ENCODE measurements around the gene RBM14. TPM values are rescaled to one million over a fixed set of nuclear protein-coding genes. Genes with fewer than 3 reads are reported as not detected.

RBM14 gene
- total and polyA plus RNA-seq, 9 of the 15 experiments (the other 6 are each of a cell fraction or from before 2014, with no cell fraction given), result 5.5 to 131 (median 42.6) TPM

GRCh38 chr11:66592457-66593302, 23.8 kb upstream of the RBM14 start, which contains the start of the genes CCDC87 and CCS (continued):
- peak; percentile 96 for TF ChIP-seq TFAP4 (CRISPR knock-in tag; IDR thresholded peaks at IDR 0.05; ENCODE audit: borderline replicate concordance)
- TF ChIP-seq ZNF511 (CRISPR knock-in tag; IDR thresholded peaks at IDR 0.05), result no peak; the same call in 1 of the 2 replicates
- TF ChIP-seq RBM22 (IDR thresholded peaks at IDR 0.05; ENCODE audit: low read depth, low read length, poor library complexity, severe bottlenecking), result peak; percentile 42
- peak in 2 of 3 experiments; percentile 13 to 19 for TF ChIP-seq YY1 (IDR thresholded peaks at IDR 0.05; ENCODE audit: borderline replicate concordance in 1 of 3, control insufficient read depth in 1 of 3, extremely low read depth in 1 of 3, insufficient read depth in 3 of 3, insufficient read length in 1 of 3, insufficient replicate concordance in 2 of 3, low read depth in 1 of 3, low read length in 2 of 3)
- TF ChIP-seq, protein P1, sequence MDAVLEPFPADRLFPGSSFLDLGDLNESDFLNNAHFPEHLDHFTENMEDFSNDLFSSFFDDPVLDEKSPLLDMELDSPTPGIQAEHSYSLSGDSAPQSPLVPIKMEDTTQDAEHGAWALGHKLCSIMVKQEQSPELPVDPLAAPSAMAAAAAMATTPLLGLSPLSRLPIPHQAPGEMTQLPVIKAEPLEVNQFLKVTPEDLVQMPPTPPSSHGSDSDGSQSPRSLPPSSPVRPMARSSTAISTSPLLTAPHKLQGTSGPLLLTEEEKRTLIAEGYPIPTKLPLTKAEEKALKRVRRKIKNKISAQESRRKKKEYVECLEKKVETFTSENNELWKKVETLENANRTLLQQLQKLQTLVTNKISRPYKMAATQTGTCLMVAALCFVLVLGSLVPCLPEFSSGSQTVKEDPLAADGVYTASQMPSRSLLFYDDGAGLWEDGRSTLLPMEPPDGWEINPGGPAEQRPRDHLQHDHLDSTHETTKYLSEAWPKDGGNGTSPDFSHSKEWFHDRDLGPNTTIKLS (IDR thresholded peaks at IDR 0.05; ENCODE audit: borderline replicate concordance, low read depth), result peak; percentile 73; the same call in 1 of the 2 replicates
- TF ChIP-seq ZBTB26 (CRISPR knock-in tag; IDR thresholded peaks at IDR 0.05), result no peak
- peak; percentile 40; the same call in 1 of the 2 replicates for TF ChIP-seq RNF2 (IDR thresholded peaks at IDR 0.05)
- TF ChIP-seq GTF2B (IDR thresholded peaks at IDR 0.05; ENCODE audit: extremely low read depth, insufficient read length), result no peak
- TF ChIP-seq KDM2B (CRISPR knock-in tag; IDR thresholded peaks at IDR 0.05), result no peak
- TF ChIP-seq TAF1 (IDR thresholded peaks at IDR 0.05; ENCODE audit: control insufficient read depth, extremely low read depth, insufficient read depth, low read length, severe bottlenecking), result peak; percentile 75
- TF ChIP-seq ID3 (CRISPR knock-in tag; IDR thresholded peaks at IDR 0.05), result no peak
- TF ChIP-seq ID3 (tag; IDR thresholded peaks at IDR 0.05), result 0 out of 2 replicates have a peak, but pooled peaks have one; percentile 18
- no peak for TF ChIP-seq U2AF1 (optimal IDR thresholded peaks at IDR 0.05; ENCODE audit: low read depth, low read length)
- no peak for TF ChIP-seq ATF1 (CRISPR knock-in tag; IDR thresholded peaks at IDR 0.05)
- TF ChIP-seq ATF1 (tag; IDR thresholded peaks at IDR 0.05), result peak; percentile 87
- TF ChIP-seq ZNF444 (CRISPR knock-in tag; IDR thresholded peaks at IDR 0.05), result no peak
- TF ChIP-seq ZBTB17 (CRISPR knock-in tag; IDR thresholded peaks at IDR 0.05), result peak; percentile 79
- peak; percentile 58; the same call in 1 of the 2 replicates for TF ChIP-seq BMI1 (IDR thresholded peaks at IDR 0.05; ENCODE audit: low read length)
- TF ChIP-seq C11orf30 (IDR thresholded peaks at IDR 0.05; ENCODE audit: low read depth), result peak; percentile 20; the same call in 1 of the 2 replicates
- TF ChIP-seq DACH1 (IDR thresholded peaks at IDR 0.05; ENCODE audit: partially characterized antibody), result peak; percentile 51

All from K562 (cell line).